T1000 (cell line): ENCODE data around the gene PLPP4.

Source experiments
- DNase-seq: peaks from one replicate; lab custom pipeline; 2025; ENCODE audit warnings: mixed read lengths; lab: John Stamatoyannopoulos, UW

The PLPP4 gene

DNA sequence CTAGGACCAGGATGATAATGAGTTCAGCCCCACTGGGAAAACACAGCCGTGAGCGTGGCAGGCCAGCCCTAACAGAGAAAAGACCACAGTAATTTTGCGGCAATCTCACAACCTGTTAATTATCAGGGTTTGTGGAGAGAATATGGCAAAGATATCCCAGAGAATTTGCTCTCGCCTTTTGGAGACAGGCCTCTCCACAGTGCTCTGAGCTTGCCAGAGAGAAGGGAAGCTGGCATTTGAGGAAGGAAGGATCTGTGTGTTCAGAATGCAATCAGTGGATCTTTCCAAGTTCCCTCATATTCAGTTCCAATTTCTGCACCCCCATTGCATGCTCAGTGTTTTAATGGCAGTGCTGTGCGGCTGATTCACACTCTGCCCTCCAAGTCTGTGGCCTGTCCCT, 60.2 kb downstream of the PLPP4 start:
- no peak for DNase-seq

DNA sequence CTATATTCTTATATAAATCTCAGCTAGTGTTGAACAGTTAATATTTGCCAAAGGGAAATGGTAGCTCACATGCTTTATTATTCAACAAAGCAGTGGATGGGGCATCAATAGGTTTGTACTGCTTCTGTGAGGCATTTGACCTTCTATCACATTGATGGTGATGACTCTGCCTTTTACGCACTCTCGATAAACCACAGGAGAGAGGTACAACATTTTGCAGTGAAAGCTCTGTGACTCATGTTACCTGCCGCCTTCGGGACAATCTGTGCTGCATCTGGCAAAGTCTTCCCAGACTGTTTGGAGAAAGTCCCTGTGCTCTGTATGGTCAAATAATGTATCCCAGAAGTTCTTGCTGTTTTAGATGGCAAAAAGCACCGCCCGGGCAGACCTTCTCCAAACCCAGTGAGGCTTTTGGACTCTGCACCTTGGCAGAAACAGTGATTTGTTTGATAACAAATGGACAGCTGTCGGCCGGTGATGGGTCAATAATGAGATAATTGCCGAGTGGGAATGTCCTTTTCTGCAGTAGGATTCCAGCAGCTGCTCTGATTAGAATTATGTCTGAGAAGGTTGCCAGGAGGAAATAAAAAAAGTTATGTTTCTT, 61.0 kb downstream of the PLPP4 start:
- no peak for DNase-seq

DNA sequence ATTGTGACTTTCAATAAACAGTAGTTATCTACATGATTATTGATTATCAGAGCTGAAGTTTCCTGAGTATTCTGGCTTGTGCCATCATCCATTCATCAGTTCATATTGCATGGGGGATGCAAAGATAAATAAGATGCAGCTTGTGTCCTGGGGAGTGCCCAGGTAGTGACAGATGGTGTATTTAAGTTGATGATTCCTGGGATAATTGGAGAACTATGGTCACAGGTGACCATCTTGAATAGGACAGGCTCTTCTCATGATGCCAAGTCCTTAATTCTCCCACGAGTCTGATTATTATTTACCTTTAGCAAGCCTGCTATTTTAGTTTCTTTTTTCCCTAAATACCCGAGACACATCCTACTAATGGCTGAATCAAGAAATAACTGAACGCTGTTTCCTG, 64.9 kb downstream of the PLPP4 start:
- no peak for DNase-seq

DNA sequence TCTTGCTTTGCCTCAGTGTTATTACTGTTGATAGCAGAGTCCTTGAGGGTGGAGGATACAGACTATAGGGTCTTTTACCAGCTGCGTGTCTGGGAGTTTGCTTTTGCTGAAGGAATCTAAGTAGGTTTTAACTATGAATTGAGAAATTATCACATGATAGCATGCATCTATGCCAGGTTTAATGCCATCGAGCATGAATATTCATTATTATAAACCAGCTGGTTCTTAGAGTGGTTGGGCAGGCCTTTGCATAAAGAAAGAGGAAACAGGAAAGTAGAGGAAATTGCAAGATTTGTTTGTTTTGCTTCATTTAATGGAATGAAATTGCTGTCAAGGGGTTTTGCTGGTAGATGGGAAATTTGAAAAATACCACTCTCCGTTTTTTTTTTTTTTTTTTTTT, 70.7 kb downstream of the PLPP4 start:
- no peak for DNase-seq

DNA sequence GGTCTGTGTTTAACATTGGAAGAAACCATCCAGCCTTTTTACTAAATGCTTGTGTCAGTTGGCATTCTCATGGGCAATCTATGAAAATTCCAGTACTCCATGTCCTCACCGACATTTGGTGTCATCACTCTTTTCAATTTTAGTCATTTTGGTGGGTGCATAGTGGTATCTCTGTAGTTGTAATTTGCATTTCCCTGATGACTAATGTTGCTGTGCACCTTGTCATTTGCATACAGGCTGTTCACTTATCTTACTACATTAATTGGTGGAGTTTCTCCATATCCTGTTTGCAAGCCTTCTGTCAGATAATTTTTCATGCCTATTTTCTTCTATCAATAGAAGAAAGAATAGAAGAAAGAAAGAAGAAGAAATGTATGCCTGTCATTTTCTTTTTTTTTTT, 73.7 kb downstream of the PLPP4 start:
- no peak for DNase-seq

DNA sequence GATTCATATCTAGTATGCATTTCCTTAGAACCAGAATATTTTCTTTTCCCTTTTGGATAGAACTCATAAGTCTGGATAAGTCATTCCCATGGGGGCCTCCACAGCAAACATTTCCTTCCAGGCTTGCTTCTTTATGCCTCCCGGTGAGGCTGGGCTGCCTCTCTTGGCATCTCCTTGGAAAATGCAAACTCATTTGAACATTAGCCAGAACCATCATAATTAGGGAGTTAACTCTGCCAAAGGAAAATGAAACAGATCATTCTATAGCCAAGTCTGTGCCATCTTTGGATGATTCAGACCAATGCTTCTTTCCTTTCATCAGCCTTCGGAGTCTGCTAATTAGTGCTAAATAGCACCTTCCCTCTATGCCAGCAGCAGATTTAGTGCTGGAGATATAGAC, 81.1 kb downstream of the PLPP4 start:
- no peak for DNase-seq

DNA sequence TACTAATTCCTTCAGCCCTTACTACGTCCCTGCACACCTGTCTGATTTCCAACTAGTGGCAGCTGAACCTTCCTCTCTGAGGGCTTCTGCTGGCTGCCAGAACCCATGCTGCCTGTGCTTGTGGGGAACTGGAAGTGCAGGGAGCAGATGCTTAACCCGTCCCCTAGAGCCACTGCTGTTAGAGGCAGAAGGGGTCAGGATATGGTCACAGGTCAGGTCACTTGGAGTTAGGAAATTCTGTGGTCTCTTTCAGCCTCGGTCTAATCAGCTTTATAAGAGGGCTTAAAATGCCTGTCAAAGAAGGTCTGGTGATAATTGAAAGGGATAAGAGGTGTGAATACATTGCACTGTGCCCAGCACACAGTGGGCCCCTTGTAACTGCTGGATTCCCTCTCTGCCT, 82.0 kb downstream of the PLPP4 start:
- DNase-seq = no peak

DNA sequence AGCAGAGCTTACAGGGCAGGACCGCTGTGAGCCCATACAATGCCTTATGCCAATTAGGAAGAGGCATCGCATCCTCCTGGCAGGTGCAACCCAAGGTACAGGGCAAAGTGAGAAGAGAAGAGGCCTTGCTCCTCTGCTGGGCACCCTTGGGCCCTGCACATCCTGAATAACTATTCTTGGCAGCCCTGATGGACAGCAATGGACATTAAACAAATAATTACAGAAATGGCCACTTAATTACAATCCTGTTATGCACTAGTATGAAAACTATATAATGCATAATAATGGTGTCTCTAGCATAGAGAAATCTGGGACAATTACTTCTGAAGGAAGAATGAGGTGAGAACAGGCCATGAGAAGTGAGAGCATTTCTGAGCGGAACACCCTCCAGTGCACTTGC, 83.5 kb downstream of the PLPP4 start:
- no peak for DNase-seq

DNA sequence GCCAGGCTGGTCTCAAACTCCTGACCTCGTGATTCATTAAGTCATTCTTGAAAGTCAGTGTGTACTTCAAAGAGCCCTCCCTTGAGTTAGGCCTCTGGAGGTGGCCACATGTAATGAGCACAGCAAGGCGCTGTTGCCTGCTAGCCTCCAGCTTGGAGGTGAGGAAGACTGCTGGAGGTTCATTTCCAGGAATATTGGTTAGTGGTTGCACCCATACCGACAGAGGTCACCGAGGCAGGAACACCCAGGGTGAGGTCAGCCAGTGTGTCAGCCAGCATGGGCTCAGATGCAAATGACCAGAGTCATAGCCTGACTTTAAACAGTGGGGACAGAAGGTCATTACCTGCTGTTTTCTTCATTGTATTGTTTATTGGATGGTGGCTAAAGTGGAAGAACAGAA, 85.0 kb downstream of the PLPP4 start:
- no peak for DNase-seq

DNA sequence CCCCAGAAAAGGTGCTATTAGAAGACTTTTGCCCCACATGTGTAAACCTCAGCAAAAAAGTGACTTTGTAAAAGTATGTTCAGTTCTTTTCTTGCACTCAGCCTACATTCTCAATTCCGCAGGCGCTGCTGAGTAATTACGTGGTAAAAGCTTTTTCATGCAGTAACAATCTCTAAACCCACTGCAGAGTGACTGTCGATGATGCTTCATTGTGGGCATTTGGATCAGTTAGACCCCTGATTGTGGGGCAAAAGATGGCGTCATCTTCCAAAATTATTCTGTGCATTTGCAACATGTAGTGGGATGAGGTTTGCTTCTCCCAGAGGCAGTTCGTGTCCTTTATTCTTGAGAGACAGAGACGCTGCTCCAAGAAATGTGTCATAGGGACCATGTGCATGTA, 85.6 kb downstream of the PLPP4 start:
- DNase-seq = no peak

DNA sequence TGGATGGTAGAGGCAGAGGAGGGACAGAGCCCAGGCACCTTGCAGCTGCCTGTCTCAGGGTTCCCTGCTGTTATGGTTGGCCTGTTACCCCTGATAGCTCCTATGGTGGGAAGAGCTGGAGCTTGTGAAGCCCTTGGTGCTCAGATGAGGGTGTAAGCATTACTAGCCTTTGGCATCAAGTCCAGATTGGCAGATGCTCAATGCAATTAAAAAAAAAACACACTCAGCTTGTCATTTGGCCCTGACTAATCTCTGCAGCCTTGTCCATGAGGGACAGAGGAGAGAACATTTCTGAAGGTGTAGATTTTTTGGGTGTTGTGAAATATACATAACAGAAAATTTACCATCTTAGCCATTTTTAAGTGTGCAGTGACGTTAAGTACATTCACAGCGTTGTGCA, 86.3 kb downstream of the PLPP4 start:
- no peak for DNase-seq

DNA sequence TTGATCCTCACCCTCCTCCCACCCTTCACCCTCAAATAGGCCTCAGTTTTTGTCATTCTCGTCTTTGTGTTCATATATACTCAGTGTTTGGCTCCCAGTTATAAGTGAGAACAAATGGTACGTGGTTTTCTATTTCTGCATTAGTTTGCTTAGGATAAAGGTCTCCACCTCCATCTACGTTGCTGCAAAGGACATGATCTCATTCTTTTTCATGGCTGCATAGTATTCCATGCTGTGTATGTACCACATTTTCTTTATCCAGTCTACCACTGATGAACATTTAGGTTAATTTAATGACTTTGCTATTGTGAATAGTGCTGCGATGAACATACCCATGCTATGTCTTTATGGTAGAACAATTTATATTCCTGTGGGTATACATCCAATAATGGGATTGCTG, 91.2 kb downstream of the PLPP4 start:
- DNase-seq = no peak

DNA sequence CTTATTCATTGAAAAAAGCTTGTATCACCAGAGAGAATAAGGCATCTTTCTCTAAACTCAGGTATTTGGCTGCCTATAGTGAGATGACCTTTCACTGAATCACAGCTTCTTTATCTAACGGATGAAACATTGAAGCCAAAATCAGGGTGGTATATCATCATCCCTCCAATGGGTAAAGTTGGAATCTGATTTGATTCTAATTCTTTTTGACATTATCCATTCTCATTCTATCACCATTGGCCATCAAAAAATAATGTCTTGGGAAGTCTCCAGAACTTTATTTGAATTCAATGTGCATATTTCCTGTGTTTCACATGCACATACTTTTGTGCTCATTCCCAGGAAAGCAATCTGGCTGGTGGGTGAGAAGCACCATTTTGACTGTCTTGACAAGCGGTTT, 95.2 kb downstream of the PLPP4 start:
- DNase-seq = no peak

DNA sequence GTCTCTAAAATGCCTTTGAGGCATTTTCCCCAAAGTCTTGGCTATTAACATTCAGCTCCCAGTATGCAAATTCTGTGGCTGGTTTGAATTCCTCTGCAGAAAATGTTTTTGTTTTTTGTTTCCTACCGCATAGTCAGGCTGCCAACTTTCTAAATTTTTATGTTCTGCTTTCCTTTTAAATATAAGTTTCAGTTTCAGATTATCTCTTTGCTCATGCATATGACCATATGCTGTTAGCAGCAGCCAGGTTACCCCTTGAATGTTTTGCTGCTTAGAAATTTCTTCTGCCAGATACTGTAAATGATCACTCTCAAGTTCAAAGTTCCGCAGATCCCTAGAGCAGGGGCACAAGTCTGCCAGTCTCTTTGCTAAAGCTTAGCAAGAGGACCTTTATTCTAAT, 96.9 kb downstream of the PLPP4 start:
- DNase-seq = no peak

DNA sequence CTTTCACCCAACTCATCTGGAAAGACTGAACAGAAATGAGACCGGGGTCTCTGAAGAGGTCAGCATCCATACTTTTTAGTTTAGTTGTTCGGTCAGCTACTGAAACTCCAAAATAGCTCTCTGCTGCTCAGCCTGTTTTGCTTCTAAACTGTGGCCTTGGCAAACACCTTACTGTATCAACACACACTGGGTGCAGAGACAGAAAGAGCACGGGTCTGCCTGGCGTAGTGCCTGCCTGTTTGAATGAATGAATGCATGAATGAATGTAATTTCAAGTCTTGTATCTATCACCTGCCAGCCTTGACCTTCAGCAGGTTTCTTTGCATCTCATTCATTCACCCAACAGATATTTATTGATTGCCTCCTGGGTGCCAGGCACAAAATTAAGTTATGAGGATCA, 98.4 kb downstream of the PLPP4 start:
- no peak for DNase-seq

DNA sequence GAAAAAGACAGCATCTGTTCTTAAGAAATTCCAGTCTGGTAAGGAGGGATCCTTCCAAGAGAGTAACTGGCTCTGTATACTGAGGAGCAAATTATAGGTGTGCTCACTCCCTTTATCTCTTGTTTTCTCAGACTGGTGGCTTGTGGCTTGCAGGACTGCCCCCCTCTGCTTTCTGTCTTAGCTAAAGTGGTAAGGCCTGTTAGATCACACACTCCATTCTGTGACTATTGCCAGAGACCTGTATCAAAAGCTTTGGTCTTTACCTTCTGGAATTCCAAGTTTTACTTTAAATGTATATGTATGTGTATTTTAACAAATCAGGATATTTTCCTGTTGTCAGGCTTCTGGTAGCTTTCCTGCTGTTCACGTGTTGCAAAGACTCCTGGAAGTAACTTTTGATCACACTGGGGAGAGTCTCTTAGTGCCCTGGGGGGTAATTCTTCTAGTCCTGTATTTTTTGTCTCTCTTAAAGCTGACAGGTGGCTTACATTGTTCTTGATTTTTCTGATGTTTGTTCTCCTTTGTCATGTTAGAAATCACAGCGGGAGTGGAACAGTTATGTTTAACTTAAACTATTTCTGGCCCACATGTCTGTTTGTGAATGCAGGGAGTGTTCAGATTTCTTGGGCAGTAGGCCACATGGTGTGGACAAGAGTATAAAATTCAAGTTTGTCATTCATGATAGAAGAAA, 99.0 kb downstream of the PLPP4 start:
- no peak for DNase-seq

DNA sequence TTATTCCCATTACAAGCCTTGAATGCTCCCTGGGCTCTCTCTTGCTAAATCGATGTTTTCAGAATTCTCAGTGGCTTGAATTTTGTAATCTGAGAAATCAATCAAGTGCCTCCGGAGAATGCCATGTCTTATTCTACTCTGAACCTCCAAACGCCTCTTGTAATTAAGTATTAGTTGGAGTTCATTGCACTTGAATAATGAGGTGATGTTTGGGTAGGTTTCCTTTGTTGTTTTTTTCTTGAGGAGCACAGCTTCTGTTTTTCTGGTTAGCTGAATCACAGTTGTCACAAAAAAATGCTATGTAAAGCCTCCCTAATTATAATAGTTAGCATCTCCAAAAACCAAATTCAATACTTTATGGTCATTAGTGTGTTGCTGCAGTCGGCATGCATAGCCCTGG, 100.3 kb downstream of the PLPP4 start:
- DNase-seq = no peak

DNA sequence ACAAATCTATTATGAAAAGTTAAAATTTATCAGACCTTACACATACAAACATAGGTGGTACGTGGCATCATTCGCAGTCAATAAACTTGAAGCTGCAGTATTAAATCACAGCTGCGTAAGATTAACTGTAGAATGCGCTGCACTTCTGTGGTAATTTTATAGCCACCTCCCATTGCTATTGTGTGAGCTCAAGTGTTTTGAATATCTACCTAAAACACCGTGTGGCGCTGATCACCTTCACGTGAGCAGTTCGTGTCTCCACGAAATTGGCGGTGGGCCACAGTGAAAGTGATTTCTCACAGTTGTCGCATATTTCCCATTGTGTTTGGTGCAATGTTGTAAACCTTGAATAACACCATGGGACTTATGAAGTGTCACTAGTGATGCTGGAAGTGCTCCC, 102.8 kb downstream of the PLPP4 start:
- DNase-seq = no peak

DNA sequence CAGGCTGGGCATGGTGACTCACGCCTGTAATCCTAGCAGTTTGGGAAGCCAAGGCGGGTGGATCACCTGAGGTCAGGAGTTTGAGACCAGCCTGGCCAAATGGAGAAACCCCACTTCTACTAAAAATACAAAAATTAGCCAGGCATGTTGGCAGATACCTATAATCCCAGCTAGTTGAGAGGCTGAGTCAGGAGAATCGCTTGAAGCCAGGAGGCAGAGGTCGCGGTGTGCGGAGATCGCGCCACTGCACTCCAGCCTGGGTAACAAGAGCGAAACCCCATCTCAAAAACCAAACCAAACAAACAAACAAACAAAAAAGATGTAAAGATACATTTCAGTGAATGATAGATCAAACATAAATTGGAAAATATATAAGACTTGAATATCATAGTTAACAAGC, 105.9 kb downstream of the PLPP4 start:
- no peak for DNase-seq

DNA sequence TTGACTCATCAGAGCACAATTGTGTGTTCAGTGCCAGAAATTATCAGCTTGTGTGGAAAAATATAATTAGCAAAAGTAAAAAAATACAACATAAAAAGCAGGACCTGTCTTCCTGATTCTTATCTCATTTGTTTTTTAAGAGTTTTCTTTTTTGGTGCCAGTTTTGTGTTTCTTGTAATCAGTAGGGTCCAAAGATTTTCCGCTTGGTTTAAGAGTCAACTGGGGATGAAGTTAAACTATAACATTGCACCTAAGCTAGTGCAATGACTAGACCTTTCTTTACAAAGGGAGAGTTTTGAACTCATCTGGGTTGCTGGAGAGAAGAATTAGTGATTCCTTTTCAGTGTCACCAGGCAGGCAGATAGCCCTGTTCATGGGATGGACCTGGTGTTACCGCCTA, 113.4 kb downstream of the PLPP4 start:
- no peak for DNase-seq

DNA sequence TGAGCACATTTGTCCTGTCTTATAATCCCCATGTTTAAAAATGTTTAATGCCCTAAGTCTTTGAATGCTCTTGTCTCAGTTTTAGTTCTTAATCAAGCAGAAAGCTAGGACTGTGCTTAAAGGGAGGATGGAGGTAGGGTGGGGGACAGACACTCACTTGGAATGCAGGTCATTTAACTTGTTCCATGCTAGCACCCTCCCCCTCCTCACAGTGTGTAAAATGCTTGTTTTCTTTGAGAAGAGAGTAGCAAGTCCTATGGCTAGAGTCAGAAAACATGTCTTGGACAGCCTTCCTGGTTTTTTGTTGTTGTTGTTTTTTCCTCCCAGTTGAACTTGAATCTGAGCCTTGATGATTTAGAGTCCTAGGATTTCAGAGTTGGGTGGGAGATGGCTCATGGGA, 114.2 kb downstream of the PLPP4 start:
- no peak for DNase-seq

DNA sequence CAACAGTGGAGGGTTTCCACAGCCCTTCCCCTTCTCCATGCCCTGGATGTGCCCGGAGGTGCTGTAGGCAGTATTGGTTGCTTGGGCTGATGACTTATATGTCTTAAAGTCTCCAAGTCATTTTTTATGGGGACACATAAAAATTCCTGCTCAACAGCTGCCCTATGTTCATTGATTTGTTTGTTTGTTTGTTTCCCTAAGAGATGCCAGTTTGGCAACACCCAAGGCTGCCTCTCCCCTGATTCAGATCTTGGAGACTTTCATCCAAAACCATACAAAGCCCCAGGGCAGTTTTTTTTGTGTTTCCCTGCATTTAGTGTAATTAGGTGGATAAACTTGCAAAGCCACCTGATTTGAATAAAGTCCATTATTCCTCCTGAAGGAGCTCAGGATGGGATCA, 115.3 kb downstream of the PLPP4 start:
- no peak for DNase-seq

DNA sequence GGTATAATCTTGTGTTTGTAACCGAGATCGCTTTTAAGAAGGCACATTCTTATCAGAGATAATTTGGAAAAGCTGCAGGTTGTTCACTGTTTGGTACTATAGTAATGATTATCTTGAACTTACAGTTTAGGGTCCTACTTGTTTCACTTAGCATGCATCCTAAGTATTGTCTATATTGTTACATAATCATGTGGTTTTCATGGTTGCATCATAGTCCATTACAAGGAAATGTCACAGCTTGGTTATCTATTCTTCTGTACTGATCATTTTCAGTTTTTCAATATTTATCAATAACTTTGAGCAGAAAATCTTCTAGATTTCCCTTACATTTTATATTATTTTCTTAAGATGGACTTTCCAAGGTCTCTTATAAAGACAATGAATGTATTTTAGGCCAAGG, 116.3 kb downstream of the PLPP4 start:
- DNase-seq = no peak

DNA sequence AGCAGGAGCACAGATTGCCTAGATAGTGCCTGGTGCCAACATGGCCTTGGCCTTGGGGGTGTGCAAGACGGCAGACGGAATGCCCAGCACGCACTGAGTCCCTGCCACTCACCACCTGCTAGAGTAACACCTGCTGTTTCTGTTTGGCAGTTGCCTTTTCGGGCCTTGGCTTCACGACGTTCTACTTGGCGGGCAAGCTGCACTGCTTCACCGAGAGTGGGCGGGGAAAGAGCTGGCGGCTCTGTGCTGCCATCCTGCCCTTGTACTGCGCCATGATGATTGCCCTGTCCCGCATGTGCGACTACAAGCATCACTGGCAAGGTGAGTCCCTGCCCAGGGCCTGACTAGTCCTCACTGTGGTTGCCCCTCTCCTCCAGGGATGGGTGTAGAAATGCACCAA, 118.0 kb downstream of the PLPP4 start:
- DNase-seq = no peak
